Breast epithelium (tissue), 4 donors: ENCODE results near the gene KXD1. TPM values are rescaled to one million over a fixed set of nuclear protein-coding genes. Genes with fewer than 3 reads are reported as not detected.

Source experiments
- DNase-seq, 2 donors: peaks; one replicate each; pipeline ENCODE4 v3.0.0-alpha.2; 2019; ENCODE audit warnings: low spot score in 2 of 2
- H3K27ac ChIP-seq, 2 donors: fragments of 200-600 bp; sonication (generic) in 1 of 2; one replicate each; pipeline ENCODE4 v1.5.1; 2016 to 2019; ENCODE audit warnings: mild to moderate bottlenecking in 1 of 2
- H3K27me3 ChIP-seq, 2 donors: fragments of 200-600 bp; sonication (generic) in 1 of 2; one replicate each; pipeline versions ENCODE4 v1.5.1 to v1.6.0; 2017 to 2019; ENCODE audit warnings: control low read depth in 1 of 2, mild to moderate bottlenecking in 1 of 2
- H3K36me3 ChIP-seq: fragments of 200-600 bp; one replicate; pipeline ENCODE4 v1.5.1; 2019
- H3K4me1 ChIP-seq, 2 donors: fragments of 200-600 bp; sonication (generic); one replicate each; pipeline ENCODE4 v1.5.1; 2016 to 2019; ENCODE audit warnings: control low read depth in 1 of 2
- H3K4me3 ChIP-seq, 3 donors: fragments of 200-600 bp; sonication (generic); 1 replicate in 2 of 3; 2 replicates in 1 of 3; pipeline ENCODE4 v1.5.1; 2016 to 2019; ENCODE audit warnings: mild to moderate bottlenecking in 3 of 3, moderate library complexity in 2 of 3
- H3K9me3 ChIP-seq, 2 donors: fragments of 200-600 bp; sonication (generic) in 1 of 2; one replicate each; pipeline ENCODE4 v1.5.1; 2016 to 2019; ENCODE audit warnings: control low read depth in 1 of 2
- POLR2A ChIP-seq: fragments of 450-650 bp; IDR thresholded peaks from one replicate; pipeline ENCODE4 v1.6.1; 2016; ENCODE audit warnings: antibody characterized with exemption, mild to moderate bottlenecking, moderate library complexity
- POLR2AphosphoS5 ChIP-seq, 3 donors: sonication (generic); formaldehyde crosslinking; IDR thresholded peaks; one replicate each; pipeline ENCODE4 v1.6.1; 2017; ENCODE audit warnings: antibody characterized with exemption in 3 of 3
- intact Hi-C: fragments of 100-400 bp; cut with DNase I; formaldehyde crosslinking; loops from one replicate; pipeline ENCODE4 v1.15.1; 2023; ENCODE audit warnings: low total_unique reads
- total RNA-seq, 3 donors: library from RNA; depleted of rRNA; stranded (reverse); fragments of >200 nt; gene quantifications; one replicate each; pipeline ENCODE4 v1.1.0, GENCODE V29; 2016
- TF ChIP-seq, protein P1 (sequence below), 3 donors: fragments of 450-650 bp; IDR thresholded peaks; one replicate each; pipeline ENCODE4 v1.5.1; 2016 to 2017; ENCODE audit warnings: antibody characterized with exemption in 3 of 3, mild to moderate bottlenecking in 3 of 3, moderate library complexity in 3 of 3

Gene KXD1
- total RNA-seq, 3 donors from 2014 or later: 92.6 to 140 (median 139) TPM

DNA sequence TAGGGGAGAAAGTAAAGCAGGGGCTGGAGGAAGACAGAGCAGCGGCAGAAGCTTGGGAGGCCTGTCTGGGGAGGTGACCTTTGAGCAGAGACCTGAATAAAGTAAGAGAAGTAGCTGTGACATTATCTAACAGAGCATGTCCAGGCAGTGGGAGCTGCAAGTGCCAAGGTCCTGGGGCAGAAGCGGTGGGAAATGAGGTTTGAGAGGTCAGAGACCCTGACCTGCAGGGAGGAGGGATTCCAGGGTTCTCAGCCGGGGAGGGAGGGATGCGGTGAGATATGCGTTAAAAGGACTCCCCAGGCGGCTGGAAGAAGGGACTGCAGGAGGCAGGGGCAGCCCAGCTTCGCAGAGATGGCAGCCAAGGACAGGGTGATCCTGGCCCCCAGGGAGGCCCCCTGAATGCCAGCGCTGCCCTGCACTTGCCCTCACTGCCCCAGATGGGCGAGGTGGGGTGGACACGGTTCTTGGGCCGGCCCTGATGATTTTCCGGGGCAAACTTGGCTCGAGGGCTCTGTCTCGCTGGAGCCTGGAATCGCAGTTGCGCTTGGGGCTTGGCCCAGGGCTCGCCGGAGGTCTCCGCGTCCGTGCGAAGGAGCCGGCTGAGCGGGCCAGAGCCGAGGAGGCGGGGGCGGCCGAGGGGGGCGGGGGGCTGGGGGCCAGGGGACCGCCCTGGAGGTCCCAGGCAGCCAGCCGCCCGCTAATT, 45.7 kb downstream of the KXD1 start:
- Histone ChIP-seq H3K36me3 (no peaks in the 10 kb centered on the region), H3K9me3 (no peaks in the 10 kb centered on the region), H3K4me3 (peak overlapping the region; percentile 15 to 51 (median 20)), H3K27me3 (peaks cover 8 to 45% of the 10 kb centered on the region in 2 donors), H3K27ac (no peak overlapping the region), H3K4me1 (peaks cover 10 to 12% of the 10 kb centered on the region in 2 donors)
- no peak for DNase-seq
- TF ChIP-seq, protein P1, sequence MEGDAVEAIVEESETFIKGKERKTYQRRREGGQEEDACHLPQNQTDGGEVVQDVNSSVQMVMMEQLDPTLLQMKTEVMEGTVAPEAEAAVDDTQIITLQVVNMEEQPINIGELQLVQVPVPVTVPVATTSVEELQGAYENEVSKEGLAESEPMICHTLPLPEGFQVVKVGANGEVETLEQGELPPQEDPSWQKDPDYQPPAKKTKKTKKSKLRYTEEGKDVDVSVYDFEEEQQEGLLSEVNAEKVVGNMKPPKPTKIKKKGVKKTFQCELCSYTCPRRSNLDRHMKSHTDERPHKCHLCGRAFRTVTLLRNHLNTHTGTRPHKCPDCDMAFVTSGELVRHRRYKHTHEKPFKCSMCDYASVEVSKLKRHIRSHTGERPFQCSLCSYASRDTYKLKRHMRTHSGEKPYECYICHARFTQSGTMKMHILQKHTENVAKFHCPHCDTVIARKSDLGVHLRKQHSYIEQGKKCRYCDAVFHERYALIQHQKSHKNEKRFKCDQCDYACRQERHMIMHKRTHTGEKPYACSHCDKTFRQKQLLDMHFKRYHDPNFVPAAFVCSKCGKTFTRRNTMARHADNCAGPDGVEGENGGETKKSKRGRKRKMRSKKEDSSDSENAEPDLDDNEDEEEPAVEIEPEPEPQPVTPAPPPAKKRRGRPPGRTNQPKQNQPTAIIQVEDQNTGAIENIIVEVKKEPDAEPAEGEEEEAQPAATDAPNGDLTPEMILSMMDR (IDR thresholded peaks at IDR 0.05): no peak
- intact Hi-C loops: no loop called here

DNA sequence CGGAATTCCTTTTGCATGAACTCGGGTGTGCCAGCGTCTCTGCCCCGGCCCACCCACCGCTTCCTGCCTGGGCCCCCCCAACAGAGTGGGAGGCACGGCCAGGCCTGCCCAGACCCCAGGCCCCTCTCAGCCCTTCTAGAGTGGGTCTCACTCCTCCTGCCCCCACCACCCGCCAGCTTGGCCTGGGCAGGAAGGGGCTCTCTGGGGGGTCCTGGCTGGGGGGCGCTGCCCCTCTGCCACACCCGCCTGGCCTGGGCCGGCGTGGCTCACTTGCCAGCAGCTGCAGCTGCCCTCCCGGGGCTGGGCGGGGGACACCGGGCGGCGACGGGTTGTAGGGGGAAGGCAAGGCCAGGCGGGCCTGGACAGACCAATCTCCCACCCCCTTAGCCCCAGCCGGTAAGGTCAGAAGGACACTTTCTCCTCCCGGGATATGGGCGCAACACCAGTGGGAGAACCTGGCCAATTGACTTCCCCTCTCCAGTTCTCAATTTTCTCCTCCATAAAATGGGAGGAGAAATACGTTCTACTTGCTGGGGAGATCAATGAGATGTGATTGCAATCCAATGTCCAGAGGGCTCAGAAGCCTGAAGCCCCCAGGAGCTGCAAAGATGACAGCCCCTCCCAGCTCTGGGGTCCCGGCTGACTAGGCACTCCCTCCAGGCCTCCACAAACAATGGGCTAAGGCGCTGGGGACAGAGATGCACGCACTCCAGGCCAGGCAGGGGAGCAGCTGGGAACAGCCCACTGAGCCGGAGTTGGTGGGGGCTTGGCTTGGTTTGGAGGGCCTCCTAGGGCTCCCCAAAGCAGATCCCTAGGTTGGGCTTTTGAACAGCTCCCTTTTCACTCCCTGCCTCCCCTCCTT, 46.5 kb downstream of the KXD1 start:
- intact Hi-C loops: no loop called here
- peaks cover 8 to 50% of the 10 kb centered on the region in 2 donors for H3K27me3 ChIP-seq
- H3K9me3 ChIP-seq: no peaks in the 10 kb centered on the region
- peak overlapping the region; percentile 15 to 51 (median 20) for H3K4me3 ChIP-seq
- TF ChIP-seq POLR2A (no peak), POLR2AphosphoS5 (IDR thresholded peaks at IDR 0.05) (no peak)
- no peak for DNase-seq
- H3K4me1 ChIP-seq: peaks cover 10 to 12% of the 10 kb centered on the region in 2 donors
- no peaks in the 10 kb centered on the region for H3K36me3 ChIP-seq
- no peak overlapping the region for H3K27ac ChIP-seq

DNA sequence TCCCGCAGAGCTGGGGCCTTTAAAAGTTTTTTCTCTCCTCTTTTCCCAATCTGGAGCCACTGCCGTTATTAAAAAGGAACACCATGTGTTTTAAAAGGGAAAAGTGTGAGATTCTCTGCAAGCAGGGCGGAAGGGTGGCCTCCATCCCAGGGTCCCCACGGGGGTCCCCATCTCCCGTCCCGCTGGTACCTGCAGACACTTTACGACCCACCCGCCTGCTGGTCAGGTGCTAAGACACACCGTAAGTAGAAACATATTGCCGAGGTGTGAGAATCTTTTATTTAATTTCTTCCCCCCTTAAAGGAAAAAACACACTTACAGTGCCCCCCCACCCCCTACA, 47.1 kb downstream of the KXD1 start:
- intact Hi-C loops: no loop called here
- no peak for DNase-seq
- H3K9me3 ChIP-seq: no peaks in the 10 kb centered on the region
- peak overlapping the region in 1 of 3 donors; percentile 51 for H3K4me3 ChIP-seq
- H3K27ac ChIP-seq: no peak overlapping the region
- TF ChIP-seq POLR2A (no peak), POLR2AphosphoS5 (IDR thresholded peaks at IDR 0.05) (no peak)
- TF ChIP-seq, protein P1 (IDR thresholded peaks at IDR 0.05): no peak
- peaks cover 10 to 12% of the 10 kb centered on the region in 2 donors for H3K4me1 ChIP-seq
- H3K27me3 ChIP-seq: peaks cover 8 to 56% of the 10 kb centered on the region in 2 donors
- H3K36me3 ChIP-seq: no peaks in the 10 kb centered on the region

GRCh38 chr19:18605196-18605545, 47.5 kb downstream of the KXD1 start:
- TF ChIP-seq POLR2AphosphoS5 (IDR thresholded peaks at IDR 0.05) (no peak), POLR2A (no peak)
- TF ChIP-seq, protein P1 (IDR thresholded peaks at IDR 0.05): no peak
- no peaks in the 10 kb centered on the region for H3K36me3 ChIP-seq
- DNase-seq: no peak
- H3K9me3 ChIP-seq: no peaks in the 10 kb centered on the region
- H3K27ac ChIP-seq: no peak overlapping the region
- H3K4me3 ChIP-seq: peak overlapping the region in 2 of 3 donors; percentile 51 to 59
- H3K27me3 ChIP-seq: peaks cover 12 to 59% of the 10 kb centered on the region in 2 donors
- intact Hi-C loops: no loop called here
- H3K4me1 ChIP-seq: peaks cover 10 to 12% of the 10 kb centered on the region in 2 donors

- H3K9me3 ChIP-seq: no peaks in the 10 kb centered on the region
- intact Hi-C loops: no loop called here
- peak overlapping the region; percentile 47 to 59 (median 51) for H3K4me3 ChIP-seq
- no peak overlapping the region for H3K27ac ChIP-seq
- no peaks in the 10 kb centered on the region for H3K36me3 ChIP-seq
- H3K27me3 ChIP-seq: peaks cover 17 to 65% of the 10 kb centered on the region in 2 donors
- TF ChIP-seq, protein P1 (IDR thresholded peaks at IDR 0.05): no peak
- no peak for TF ChIP-seq POLR2AphosphoS5 (IDR thresholded peaks at IDR 0.05)
- TF ChIP-seq POLR2A: no peak
- H3K4me1 ChIP-seq: peaks cover 11 to 12% of the 10 kb centered on the region in 2 donors
- DNase-seq: no peak
Measured at GRCh38 chr19:18605546-18606280, 48.0 kb downstream of the KXD1 start.
